GM19372 (cell line): Measurements from ENCODE around the gene GDAP2.
"Not testable (repeated sequence)": the region's sequence is repeated elsewhere in the genome, so short reads cannot be mapped to it uniquely, and the experiment has no call there.

Experiments
- ATAC-seq: cut with Tn5 transposase; IDR thresholded peaks from one replicate; pipeline ENCODE4 v1.9.1; 2021; ENCODE audit warnings: mild to moderate bottlenecking, low read depth, moderate library complexity; ENCODE audit not compliant: unreplicated experiment

The GDAP2 gene, protein sequence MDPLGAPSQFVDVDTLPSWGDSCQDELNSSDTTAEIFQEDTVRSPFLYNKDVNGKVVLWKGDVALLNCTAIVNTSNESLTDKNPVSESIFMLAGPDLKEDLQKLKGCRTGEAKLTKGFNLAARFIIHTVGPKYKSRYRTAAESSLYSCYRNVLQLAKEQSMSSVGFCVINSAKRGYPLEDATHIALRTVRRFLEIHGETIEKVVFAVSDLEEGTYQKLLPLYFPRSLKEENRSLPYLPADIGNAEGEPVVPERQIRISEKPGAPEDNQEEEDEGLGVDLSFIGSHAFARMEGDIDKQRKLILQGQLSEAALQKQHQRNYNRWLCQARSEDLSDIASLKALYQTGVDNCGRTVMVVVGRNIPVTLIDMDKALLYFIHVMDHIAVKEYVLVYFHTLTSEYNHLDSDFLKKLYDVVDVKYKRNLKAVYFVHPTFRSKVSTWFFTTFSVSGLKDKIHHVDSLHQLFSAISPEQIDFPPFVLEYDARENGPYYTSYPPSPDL

DNA sequence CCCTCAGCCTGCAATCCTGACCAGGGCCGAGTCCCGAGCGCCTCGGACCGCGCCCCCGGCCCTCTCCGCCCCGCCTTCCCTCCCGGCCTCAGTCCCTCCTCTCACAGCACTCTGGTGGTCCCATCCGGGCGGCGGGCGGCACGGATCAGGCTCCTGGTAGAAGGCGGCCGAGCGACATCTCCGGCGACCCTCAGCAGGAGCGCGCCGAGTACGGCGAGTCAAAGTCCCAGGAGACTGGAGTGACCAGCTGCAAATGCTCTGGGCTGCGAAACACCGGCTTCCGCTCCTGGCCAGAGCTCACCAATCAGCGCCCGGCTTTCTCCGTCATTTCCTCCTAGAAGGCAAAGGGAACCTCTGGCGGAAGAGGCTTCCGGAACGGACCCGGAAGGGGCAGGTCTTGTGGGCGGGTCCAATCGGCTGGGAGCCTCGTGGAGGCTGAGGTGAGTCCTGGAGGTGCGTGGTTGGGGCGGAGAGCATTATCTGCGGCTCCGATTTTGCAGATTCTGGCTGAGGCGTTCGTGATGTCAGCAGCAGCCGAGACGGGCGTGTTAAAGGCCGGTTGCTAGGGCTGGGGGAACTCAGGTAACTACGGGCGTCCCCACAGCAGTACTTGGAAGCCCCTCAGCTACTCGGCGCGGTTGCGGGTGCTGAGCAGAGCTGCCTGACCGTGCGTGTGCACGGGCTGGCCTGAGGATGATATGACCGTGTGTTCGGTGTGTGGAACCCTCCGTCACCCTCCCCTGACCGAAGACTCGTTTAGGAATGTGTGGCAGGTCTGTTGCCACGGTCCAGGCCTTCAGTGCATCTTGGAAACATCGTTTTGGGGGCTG, at the start of gene GDAP2, which contains the start of gene WDR3:
GDAP2 (minus strand) TSS at position 279 of the 830 bp plus-strand sequence. CDS start 9,264 bp downstream, outside the sequence.
WDR3 (plus strand) TSS at position 397 of the 830 bp plus-strand sequence. CDS start 3,581 bp downstream, outside the sequence.
- peak; percentile 93 for ATAC-seq

DNA sequence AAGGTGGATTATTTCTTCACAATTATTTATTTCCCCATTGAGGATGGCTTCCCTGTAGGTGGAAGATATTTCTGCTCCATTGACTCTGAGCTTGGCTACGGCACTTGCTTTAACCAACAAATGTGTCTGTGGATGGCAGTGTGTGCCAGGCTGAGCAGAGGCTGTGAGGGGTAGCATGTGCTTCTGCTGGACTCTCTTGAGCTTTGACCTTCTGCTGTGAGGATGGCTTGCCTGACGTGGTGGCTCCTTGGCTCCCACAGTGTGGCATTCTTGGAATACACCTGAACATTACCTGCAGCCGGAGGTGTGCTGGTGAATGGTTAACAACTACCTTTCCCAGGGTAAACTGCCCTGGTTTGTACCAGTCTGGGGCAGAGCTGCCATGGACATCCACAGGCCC, 47.0 kb upstream of the GDAP2 start:
- ATAC-seq: no peak

DNA sequence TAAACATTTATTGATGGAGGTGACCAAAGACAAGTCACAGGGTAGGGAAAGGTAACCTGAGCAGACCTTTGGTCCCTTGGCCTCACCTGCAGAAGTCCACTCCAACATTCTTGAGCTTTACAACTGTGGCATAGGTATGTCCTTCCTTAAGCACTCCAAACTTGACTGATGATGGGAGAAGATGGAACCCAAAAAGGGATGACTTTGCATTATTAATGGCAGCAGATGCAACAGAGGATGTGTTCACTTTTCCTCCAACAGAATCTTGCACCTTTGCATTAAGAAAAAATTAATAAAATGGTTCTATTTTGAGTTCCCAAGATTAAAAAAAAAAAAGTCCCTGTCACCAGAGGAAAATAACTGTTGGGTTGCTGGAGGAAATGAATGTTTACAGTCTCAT, 42.4 kb upstream of the GDAP2 start:
- ATAC-seq: no peak

DNA sequence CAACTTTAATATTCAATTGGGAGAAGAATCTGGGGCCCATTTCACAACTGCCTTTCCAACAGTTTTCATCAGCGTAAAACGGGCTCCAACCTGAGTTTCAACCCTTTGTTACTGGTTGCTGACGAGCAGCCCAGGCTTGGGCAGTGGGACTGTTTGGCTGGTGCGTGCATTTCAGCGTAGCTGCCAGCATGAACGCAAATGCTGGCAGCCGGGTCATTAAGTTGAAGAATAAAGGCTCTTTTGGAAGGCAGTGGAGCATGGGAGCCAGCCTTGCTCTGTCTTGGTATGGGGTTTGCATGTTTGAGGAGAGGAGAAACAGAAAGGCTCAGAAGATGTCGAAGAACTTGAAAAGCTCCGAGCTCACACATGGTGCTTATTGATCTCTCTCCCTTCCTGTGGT, 40.8 kb upstream of the GDAP2 start:
- no peak for ATAC-seq

DNA sequence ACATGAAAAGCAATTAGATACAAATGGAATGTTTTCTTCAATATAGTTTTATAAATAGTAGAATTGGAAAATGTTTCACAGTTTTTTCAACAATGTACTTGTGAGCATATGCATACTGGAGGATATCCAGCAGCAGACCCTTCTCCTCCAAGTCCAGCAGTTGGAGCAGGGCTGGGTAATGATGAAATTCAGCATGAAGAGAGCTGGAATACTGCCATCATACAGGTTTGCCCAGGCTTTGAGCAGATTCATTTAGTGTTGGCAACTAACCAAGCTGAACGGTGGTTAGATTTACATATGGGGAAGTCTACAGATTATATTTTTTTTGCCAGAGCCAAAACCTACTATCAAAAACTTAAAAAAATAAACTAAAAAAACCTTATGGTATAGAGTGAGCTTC, 38.5 kb upstream of the GDAP2 start:
- no peak for ATAC-seq

DNA sequence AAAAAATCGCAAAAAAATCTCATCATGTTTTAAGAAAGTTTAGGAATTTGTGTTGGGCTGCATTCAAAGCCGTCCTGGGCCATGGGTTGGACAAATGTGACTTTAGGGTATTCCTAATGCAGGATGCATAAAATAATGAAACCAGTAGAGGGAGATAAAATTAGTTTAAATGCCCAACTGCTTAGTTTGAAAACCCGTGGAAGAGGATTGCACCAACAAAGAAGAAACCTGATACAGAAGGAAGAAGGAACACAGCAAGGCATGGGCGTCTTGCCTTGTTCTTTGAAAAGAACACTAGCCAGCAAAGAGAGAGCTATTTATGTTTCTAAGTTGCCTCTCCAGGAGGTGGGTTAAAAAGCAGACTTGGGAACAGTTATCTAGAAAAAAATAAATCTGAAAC, 38.1 kb upstream of the GDAP2 start:
- ATAC-seq: no peak

DNA sequence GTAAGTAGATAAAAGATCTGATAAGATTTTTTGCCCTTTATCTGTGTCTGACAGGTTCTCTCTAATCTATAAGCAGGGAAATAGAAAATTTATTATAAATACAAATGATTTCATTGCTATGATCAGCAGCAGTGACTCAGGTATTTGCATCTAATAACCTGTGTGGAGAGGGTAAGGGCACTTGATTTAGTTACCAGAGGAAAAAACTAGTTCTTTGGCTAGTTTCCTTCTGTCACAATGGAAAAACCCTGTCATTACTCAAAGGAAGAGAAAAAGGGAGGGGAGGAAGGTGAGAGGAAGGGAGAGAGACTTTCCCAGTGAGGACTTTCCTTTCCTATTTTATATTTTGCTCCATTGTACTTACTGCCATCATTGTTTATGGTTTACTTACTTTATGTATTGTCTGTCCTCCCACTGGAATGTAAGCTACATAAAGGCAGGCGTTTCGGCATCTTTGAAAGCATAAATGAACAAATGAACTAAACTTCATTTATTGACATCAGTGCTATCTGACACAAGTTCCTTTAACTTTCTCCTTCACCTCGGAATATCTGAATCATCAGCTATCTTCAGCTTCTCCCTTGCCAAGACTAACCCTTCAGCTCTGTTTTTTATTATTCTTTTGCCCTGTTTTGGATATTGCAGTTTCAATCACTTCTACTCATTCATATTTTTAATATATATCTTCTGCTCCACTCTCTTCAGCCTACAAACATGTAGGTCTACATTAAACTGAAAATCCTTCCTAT, 35.0 kb upstream of the GDAP2 start:
- no peak for ATAC-seq

DNA sequence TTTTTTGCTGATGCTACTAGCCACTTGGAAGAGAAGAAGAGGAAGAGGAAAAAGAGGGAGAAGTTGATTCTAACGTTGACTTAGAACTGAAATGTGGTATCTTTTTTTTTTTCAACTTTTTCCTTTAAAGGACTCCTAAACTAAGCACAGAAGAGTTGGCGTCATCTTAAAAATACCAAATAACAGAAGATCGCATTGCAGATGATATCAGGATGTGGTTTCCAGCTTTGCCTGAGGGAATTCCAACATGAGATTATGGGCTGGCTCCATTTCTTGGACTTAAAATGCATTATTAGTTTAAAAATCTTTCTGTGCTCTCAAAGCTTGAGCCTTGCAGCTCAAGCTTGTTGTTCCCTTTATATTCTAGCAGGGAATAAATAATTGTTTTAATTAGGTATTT, 29.9 kb upstream of the GDAP2 start:
- ATAC-seq: no peak

DNA sequence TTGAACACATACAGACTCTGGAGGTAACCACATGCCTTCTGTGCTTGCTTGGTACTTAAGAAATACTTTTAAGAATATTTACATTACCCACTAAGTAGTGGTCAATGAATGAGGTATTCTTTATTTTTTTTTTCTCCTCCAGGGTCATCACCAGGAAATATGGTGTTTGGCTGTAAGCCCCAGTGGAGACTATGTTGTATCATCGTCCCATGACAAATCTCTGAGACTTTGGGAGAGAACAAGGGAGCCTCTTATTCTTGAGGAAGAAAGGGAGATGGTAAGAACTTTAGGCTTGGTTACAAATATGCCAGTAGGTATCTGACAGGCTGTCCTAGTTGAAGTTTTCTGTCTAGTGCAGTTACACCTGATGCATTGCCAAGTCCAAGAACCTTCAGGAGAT, 23.0 kb upstream of the GDAP2 start:
- ATAC-seq: no peak

DNA sequence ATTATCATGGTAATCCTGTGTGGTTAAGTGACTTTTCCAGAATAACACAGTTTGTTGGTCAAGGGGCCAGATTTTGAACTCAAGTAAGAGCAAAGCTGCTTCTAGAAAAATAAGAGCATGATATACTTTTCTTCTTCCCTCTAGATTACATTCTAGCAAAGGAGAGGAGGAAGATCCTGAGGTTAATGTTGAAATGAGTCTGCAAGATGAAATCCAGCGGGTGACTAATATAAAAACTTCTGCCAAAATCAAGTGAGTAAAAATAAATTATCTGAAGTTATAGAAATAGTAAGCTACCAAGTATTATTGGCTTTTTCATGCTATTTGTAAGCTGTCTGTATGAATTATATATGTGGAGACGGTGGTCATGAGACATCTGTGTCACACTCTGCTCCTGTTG, 12.9 kb upstream of the GDAP2 start:
- ATAC-seq: no peak

DNA sequence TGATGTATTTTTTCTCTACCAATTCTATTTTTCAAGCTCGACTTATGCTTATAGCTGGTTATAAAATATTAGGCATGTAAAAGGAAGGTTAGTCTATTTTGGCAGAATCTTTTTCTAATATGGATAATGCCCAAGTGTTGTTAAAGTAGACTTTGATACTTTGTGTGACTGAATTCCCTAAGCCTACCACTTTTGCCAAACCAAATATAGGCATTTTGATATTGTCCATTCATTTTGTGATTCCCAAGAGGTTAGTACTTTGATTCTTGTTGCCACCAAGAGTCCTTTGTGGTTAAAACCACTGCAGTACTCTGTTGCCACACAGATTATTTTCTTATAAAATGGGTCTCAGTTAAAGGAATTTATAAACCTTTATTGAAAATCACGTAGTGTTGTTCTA, 4.3 kb upstream of the GDAP2 start:
- no peak for ATAC-seq

DNA sequence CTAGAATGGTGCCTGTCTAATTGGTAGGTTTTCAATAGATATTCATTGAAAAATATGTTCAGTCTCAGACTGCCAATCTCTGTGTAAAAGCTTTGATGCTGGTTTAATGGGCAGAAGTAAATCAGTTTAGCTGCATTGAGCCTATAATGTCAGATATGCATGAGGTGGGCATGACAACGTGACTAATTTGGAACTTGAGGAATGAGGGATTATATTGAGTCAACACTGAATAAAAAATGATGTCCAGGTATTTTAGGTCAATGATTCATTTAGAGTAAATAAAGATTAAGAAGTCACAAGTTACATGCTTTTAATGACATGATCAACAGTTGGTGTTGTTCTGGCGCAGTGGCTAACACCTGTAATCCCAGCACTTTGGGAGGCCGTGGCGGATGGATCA, 3.2 kb upstream of the GDAP2 start:
- ATAC-seq: no peak

DNA sequence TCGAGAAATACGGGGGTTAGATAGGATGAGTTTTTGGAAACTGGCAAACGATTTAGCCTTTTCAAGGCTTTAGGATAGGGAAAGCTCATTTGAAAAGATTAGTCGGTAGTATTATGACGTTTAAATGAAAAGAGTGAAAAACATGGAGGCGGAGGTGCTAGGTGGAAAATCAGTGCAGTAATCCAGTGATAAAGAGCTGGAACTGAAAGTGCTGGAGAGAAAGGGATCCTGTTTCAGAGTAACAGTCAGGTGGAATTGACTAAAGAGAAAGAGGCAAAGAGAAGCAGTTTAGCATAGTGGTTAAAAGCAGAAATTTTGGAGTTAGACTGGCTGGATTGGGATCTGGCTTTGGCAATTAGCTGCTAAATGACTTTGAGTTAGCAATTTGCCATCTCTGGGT, 1.1 kb upstream of the GDAP2 start:
- ATAC-seq: no peak

DNA sequence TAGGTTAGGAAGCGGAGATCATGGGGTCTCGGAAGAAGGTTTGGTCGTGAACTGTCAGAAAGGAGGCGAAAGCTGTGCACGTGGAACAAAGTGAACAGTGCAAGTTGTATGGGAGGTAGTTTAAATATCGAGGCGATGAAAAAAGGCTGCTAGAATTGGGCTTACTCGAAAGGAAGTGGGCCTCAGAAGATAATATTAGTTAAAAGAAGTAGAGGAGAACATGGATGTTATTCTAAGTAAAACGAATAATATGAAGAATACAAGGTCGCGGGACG, 689 bp upstream of the GDAP2 start:
- ATAC-seq: no peak

DNA sequence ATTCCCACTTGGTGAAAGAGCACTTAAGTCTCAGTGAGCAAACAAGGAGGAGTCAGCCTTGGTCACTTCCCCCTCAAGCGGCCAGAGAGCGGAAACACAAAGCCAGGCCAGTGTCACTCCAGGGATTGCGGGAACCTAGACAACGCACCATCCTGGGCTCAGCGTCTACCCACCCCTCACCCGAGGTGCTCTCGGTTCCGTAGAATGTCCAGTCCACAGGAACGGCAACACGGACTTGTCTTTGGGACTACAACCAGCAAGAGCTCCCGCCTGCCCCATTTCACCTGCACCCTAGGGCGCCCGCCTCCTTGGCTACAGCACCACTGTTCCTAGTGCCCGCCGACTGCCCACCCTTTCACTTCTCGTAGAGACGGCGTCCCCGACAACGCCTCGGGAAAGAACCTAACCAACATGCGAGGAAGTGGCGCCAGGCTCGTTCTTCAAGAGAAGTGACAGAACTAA, 509 bp downstream of the GDAP2 start:
- peak; percentile 36 for ATAC-seq

DNA sequence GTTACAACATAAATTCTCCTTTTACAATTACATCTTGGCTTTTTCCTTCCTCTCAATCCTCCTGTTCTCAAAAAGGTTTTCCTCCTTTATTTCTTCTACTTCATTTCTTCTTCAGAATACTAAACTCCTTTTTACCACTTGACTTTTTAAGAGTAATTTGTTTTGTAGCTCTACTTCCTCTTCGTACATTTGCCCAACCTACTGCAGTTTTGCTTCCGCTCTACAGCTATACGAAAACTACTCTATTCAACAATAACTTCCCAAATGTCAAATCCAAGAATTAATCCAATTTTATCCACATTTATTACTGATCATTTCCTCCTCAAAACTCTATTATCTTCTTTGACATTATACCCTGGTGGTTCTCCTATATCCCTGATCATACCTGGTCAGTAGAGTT, 3.4 kb downstream of the GDAP2 start:
- no peak for ATAC-seq

DNA sequence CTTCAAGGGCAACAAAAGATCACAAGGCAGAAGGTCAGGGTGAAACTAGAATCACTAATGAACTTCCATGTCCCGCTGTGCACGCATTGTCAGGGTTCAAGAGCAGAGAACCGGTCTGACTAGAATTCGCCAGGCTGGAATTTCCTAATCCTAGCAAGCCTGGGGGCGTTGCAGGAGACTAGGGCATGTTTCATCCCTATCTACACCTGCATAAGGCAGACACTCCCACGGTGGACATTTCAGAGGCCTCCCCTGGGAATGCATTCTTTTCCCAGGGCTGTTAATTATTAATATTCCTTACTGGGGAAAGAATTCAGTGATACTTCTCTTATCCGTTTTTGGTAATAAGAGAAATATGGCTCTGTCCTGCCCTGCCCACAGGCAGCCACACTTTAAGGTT, 6.7 kb downstream of the GDAP2 start:
- not testable (repeated sequence) for ATAC-seq

DNA sequence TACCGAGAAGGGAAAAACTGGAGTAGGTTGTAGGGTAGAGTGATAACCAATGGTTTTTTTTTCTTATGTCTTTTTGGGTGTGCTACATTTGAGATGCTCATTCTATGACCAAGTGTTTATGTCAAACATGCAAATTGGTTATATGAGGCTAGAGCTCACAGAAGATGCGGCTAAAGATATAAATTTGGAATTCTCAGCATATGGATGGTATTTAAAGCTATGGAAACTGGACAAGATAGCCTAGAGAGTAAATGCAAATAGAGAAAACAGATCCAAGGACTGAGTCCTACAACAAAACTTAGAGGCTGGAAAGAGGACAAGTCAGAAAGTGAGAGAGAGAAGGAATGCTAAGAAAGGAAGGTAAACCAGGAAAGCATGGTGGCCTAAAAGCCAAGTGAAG, 7.4 kb downstream of the GDAP2 start:
- ATAC-seq: no peak

DNA sequence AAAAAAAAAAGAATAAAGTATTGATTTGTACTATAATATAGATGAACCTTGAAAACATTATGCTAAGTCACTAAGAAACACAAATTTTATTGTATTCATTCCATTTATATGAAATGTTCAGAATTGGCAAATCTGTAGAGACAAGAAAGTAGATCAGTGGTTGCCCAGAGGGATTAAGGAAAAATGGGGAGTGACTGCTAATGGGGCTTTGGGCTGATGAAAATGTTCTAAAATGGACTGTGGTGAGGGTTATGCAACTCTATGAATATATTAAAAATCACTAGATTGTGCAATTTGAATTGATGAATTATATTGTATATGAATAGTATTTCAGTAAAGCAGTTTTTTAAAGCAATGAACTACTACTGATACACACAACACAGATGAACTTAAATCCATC, 10.0 kb downstream of the GDAP2 start:
- no peak for ATAC-seq

DNA sequence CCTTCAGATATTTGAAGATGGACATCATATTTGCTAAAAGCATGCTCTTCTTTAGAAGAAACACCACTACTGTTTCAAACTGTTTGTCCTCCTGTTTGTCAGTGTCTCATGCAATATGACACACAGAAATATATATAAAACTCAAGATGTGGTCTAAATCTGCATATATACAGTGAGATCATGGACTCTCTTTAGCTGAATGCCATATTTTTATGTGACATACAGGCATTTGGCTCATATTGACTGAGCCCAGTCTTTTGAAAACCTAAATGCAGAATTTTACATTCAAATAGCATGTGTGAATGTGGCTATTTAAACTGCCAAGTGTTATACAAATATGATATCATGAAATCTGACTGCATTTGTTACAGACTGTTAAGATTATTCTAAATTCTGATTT, 18.4 kb downstream of the GDAP2 start:
- no peak for ATAC-seq

DNA sequence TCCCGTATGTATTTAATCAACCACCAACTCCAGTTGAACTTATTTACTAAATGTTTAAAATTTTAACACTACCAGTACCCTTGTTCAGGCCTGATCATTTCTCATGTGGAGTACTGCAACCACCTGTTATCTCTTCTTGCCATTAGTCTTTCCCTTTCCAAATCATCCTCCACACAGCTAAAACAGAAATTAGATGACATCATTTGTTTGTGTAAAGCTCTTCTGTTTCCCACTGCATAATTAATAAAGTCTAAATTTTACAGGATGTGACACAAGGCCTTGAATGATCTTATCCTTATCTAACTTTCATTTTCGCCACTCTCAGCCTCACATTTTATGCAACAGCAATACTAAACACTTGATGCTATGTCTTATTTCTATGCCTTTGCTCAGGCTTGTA, 24.4 kb downstream of the GDAP2 start:
- ATAC-seq: no peak
